Measurements from ENCODE around the gene TH.

The TH gene

DNA sequence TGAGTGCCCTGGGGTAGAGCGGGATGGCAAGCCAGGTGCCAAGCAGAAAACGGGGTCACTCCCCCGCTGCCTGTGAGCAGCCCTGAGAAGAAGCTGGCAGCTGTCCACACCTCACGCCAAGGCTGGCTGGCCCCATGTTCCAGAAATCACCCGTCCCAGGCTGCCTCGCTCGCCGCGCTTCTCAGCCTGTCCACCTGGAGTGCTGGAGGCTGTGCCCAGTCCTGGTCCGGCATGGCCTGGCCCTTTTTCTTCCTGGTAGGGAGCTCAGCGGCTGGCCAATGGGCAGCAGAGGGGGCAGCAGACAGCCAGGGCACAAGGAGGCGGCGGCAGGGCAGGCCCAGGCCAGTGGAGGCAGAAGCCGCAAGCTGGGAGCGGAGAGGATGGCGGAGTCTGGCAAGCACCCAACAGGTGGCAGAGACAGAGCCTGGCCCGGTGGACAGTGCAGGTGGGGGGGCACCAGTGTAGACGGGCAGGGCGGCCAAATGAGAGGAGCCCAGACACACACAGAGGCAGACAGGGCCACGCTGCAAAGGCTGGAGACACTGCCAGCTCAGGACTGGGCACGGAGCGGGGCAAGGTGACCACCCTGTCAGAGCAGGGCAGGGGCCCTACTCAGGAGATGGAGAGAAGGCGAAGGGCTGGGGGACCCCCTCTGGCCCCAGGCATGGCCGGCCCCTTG is 37.2 kb upstream of the TH start:
- DNase-seq (ENCODE audit: low read depth), result no peak

DNA sequence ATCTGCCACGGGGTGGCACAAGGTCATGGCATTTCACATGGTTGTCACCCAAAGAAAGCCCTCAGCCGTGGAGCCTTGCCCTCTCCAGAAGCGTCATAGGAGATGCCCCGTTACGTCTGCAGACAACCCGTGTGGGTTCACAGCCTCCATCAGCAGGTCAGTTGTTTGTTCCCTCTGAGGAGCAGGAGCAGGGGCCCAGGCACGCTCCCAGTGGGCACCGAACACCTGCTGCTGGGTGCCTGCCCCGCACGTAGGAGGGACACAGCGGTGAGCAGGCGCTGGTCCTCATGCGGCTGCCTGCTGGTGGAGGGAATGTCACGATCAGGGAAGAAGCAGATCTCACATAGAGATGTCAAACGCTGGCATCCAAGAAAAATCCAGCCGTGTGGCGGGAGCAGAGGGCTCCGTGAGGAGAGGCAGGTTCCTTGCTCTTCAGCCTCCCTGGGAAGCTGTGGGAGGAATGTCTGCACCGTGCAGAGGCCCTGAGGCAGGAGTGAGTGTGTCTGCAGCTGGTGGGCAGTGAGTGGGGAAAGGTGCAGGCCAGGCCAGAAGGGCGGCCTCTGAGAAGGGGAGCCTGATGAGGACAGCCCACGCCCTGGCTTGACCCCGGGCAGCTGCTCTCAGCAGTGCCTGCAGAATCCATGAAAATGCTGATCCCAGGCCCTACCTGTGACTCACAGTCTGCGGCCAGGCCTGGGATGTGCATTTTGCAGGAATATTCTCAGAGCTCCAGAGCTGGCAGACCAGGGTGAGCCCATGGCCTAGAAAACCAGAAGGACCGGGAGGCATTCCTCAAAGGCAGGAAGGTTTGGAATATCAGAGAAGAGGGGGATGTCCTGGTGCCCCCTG is 36.4 kb upstream of the TH start:
- no peak for DNase-seq (ENCODE audit: low read depth)

DNA sequence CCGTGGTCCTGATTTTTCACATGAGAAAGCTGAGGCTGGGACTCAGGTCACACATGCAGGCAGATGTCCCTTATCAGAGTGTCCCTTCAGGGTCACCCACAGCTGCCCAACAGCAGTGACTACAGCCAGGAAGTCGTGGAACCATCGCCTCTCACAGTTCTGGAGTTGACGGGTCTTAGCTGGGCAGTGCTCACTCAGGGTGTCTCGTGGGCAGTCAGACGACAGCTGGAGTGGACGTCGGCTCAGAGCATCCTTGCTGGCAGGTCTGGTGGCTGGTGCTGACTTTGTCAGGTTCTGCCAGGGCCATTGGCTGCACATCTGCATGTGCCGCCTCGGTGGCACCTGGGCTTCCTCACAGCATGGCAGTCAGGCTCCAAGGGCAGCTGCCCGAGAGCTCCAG is 35.6 kb upstream of the TH start:
- DNase-seq (ENCODE audit: low read depth), result no peak

DNA sequence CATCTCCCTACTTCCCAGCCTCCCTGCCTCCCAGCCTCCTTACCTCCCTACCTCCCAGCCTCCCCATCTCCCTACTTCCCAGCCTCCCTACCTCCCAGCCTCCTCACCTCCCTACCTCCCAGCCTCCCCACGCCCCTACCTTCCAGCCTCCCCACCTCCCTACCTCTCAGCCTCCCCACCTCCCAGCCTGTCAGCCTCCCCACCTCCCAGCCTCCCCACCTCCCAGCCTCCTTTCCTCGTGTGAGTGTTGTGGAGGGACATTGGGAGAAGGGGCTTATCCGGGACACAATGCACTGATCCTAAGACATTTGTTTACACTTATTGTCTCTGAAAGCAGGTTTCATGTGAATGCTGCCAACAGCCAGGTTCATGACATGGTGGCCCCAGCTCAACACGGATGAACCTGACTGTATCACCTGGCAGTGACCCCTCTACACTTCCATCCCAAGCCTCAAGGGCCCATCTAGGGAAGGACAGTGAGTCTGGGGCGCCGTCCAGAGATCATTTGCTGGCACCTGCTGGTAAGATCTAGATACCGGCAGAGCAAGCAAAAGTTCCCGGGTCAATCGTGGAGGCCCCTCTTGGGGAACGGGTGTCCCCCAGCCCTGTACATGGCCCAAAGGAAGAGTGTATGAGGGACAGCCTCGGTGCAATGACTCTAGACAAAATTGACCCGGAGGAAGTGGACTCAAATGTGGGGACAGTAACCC is 34.5 kb upstream of the TH start:
- no peak for DNase-seq (ENCODE audit: low read depth)

DNA sequence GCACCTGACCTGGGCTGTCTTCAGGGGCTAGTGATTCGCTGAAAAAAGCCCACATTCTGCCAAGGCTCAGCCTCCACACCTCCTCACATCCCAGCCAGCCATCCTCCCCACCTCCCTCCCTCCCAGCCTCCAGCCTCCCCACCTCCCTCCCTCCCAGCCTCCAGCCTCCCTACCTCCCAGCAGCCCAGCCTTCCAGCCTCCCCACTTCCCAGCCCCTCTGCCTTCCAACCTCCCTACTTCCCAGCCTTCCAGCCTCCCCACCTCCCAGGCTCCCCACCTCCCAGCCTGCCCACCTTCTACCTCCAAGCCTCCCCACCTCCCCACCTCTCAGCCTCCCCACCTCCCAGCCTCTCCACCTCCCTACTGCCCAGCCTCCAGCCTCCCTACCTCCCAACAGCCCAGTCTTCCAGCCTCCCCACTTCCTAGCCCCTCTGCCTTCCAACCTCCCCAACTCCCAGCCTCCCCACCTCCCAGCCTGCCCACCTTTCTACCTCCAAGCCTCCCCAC is 33.7 kb upstream of the TH start:
- no peak for DNase-seq (ENCODE audit: low read depth)

DNA sequence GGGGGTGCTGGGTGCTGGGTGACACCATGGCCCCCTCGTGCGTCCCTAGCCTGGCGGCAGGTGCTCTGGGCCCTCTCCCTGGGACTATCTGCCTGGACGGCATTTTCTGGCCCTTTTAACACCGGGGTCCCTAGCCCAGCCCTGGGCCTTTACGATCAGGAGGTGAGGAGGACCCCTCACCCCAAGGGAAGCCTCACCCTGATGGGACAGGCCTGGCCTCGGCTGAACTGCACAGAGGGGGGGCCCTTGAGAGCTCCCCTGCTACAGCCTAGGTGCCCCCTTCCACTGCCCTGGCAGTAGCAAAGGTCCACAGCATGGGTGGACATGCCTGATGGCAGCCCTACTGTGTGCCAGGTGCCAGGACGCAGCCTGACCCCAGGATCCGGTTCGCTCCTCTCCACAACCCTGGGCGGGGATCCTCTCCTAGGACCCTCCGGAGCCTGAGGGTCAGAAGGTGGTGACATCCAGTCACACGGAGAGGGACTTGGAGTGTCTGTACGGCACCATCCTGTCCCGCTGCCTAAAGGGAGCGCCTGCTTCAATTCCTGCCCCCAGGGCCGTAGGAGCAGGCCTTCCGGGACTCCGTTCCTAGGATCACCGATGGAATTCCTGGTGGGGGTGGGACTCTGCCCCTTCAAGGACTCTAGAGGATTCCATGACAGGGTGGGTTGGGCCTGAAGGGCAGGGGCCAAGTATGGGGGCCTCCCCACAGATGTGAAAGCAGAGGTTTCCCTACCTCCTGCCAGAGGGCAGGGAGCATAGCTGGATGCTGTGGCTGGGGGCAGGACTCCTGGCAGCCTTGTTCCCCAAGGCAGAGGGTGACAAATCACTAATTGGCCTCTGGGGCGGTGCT is 33.0 kb upstream of the TH start:
- DNase-seq (ENCODE audit: low read depth), result no peak

DNA sequence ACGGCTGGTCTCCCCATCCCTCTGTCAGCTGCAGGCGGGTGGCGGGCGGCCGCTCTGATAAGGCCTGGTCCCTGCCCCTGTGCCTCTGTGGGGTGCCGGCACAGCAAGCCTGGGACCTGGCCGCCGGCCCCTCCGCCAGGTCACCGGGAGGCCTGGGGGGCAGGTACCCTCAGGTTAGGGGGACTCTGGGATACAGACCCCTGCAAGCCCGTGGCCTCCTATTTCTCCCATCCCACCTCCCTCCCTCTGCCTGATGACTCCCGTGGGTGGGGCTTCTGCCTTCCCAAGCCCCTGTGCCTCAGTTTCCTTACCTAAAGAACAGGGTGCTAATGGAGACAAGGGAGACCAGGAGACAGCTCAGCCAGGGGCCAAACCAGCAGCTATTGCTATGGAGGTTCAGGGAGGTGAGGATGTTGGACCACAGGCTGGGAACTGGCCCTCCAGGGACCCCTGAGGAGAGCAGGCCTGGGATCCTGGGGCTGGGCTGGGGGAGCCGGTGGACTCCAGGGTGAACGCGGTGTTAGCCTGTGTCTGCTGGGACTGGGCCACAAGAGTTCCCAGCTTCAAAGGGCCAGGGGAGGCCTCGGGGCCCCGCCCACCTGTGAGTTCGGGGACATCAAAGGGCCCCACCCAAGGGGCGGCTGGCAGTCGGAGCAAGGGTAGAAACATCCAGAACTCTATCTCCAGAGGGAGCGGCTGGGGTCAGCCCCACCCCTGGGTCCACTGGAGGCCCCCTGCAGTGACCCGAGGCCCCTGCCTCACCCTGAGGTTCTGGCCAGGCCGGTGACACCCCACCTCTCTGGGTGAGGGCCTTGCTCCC is 32.0 kb upstream of the TH start:
- no peak for DNase-seq (ENCODE audit: low read depth)

DNA sequence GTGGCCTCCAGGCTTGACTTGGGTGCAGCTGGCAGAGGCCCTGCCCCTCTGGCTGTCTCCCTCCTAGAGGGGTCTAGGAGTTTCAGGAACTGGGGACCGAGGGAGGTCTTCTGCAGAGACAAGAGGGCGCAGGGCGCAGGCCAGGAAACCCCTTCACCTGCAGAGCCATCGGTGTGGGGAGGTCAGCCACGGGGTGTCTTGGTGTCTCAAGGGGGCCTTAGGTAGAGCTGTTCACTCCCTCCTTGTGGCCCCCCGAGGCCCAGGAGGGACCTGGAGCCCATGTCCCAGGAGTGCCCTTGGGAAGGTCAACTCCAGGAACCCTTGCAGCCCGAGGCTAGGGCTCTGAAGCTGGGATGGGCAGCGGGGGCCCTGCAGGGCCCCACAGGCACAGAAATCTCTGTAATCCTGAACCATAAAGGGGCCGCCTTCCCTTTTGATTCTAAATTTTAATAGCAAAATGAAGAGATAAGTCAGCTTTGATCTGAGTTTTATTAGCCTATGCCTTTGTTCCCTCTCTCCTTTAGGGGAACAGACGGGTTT is 31.4 kb upstream of the TH start:
- DNase-seq (ENCODE audit: low read depth), result no peak

DNA sequence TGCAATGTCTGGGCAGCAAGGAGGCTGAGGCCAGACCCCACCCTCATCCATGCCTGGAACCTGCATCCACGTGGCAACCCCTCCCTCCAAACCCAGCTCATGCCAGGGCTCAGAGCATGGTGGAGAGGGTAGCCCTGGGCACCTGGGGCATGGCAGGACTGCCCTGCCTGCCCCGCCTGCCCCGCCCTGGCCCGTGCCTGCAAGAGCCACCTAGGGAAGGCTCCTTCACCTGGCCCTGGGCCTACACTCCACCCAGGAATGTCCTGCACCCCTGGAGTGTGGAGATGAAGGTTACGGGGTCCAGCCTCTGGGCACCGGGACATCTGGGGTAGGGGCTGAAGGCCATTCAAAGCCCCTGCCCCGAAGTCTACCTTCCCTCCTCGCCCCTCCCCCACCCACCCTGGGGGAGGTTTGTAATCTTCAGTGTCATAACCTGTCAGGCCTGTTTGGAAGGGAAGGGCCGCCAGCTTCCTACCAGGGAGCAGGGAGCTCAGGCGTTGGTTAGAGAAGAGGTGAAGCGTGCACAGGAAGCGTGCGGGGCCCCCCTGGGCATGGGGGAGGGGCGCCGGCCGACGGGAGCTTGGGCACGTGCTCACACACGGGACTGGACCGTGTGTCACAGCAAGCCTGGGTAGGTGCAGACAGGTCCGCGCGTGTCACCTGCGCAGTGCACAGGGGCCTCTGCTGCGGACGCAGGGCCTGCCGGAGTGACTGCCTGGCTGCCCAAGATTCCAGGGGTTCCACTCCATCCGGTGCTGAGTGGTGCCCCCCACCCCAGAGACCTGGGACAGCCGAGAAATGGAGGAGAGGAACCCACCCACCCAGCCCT is 30.7 kb upstream of the TH start:
- no peak for DNase-seq (ENCODE audit: low read depth)

DNA sequence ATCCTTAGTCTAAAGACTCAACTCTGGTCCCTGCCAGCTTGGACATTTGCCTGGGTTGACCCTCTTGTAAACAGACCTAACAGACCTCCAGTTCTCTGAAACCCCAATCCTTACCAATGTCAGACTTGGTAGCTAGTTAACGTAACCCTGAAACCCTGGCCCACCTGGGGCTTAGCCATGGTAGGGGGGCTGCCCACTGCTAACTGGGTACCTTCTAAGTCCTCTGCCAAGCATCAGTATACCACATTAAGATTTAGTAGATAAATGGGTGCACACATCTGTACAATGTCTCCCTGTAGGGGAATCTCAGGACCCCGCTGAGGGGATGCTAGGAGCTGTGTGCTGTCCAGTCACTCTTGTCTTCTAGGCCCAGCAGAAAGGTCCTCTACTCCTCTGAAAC is 29.9 kb upstream of the TH start:
- no peak for DNase-seq (ENCODE audit: low read depth)

DNA sequence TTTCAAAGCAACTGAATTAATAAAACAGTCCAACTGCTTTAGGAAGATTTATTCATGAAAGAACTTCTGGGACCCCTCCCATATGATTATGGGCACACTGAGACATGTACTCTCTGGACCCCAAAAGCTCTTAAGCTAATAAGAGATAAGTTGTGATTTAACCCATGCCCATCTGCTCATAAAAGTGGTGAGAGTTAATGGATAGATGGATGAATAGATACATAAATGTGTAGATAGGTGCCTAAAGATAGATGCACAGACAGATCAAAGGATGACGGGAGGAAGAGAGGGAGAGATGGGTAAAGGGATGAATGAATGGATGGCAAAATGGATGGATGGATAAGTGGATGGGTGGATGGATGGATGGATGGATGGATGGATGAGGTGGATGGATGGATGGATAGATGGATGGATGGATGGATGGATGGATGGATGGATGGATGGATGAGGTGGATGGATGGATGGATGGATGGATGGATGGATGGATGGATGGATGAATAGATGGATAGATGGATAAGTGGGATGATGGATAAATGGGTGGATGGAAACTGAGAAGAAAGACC is 29.4 kb upstream of the TH start:
- DNase-seq (ENCODE audit: low read depth), result no peak

DNA sequence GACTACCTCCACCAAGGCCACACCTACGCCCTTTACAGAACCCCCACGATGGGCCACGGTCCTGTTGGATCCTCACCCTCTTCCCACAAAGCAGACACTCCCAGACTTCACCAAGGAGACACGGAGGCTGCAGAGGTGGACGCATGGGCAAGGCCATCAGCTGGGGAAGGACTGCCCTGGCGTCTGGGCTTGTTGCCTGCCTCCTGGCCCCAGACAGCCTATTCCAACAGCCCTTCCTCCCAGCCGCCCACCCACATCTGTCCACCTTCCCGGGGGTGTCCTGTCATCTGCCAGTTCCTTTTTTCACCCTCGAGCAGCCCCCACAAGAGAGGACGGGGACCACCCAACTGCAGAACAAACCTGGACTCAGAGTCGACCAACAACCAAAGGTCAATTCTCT is 28.9 kb upstream of the TH start:
- no peak for DNase-seq (ENCODE audit: low read depth)

DNA sequence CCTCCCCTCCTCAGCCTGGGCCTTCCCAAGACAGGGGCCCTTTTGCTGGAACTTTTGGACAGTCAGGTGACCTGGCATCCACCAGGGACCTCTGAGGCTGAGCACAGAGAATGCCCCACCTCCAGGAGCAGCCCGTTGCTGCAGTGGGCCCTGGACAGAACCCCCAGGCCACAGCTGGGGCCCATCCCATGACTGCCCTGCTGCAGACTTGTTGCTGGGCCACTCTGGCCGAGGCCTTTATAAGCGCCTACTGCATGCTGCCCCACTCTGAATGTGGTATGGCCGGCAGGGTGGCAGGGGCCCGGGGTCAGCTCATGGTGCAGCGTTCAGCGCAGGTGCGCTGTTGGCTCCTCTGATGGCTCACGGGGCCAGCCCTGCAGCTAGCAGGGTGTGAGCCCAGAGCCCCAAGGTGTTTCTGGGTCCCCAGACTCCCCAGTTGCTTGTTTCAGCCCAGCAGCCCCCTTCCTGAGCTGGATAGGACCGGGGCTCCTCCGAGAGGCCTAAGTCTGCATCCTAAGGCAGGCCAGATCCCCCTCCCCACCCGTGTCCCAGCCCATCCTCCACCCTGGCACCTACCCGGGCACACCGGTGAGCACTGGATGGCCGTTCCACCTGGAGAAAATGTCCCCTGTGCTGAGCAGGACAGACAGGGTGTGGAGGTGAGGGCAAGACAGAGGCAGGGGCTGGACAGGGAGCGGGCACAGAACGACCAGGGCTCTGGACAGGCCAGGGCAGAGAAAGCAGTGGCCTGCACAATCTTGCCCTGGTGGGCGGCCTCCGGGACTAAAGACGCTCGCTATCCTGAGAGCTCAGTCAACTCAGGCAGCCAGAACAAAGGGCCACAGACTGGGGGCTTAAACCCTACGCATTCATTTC is 28.1 kb upstream of the TH start:
- DNase-seq (ENCODE audit: low read depth), result no peak

DNA sequence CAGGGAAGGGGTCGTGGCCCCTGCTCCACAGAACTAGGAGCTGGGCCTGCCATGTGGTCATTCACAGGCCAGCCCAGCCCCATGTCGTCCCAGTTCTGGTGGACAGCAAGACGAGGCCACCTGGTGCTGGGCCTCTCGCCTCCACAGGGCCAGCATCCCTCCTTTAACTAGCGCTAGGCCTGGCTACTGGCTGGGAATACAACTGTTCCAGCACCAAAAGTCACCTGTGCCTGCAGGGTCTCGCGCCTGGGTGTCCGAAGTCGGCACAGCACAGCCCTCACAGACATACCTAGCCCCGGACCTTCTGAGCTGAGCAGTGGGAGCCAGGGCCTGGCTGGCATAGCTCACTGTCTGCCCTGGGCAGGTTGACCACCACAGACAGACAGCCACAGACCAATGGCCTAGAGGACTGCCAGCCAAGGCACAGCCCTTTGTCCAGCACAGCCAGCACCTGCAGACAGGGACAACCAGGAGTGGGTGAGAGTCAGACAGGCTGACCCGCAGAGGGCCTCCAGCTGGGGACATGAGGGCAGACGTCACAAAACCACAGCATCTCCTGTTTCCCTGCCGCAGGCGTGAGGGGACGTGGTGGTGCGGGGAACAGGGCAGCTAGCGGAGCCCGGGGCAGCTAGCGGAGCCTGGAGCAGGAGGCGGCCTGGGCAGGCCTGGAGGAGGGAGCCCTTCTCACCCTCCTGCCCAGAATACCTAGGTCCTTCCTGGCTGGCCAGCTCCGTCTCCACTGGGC is 27.2 kb upstream of the TH start:
- no peak for DNase-seq (ENCODE audit: low read depth)

DNA sequence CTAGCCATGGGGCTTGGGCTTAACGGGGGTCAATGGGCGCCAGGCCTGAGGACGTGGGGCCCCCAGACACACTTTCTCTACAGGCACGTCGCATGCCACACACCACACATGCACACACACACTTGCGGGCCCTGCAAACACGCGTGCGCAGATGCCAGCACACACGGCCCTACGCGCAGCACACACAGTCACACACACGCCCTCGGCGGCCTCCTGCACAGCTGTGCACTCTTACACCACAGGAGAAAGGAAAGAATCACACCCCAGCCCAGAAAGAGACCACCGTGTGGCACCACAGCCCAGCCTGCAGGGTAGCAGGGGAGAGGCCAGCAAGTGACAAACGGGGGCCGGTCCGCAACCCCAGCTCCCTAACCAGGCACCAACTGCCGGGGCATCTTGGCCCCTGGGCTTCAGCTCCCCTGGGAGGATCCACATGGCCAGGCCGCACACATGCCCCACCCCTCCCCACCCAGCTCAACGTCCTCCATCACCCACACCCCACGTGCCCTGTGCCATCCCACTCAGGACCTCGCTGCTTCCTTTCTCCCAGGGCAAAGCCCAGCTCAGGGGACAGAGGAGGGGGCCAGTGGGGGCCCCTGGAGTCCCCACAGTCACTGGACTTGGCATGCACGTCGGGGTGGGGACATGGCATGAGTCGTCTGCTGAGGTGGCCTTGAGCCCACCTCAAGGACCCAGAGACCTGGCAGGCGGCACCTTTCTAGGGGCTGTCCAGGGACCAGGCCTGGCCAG is 26.3 kb upstream of the TH start:
- no peak for DNase-seq (ENCODE audit: low read depth)

DNA sequence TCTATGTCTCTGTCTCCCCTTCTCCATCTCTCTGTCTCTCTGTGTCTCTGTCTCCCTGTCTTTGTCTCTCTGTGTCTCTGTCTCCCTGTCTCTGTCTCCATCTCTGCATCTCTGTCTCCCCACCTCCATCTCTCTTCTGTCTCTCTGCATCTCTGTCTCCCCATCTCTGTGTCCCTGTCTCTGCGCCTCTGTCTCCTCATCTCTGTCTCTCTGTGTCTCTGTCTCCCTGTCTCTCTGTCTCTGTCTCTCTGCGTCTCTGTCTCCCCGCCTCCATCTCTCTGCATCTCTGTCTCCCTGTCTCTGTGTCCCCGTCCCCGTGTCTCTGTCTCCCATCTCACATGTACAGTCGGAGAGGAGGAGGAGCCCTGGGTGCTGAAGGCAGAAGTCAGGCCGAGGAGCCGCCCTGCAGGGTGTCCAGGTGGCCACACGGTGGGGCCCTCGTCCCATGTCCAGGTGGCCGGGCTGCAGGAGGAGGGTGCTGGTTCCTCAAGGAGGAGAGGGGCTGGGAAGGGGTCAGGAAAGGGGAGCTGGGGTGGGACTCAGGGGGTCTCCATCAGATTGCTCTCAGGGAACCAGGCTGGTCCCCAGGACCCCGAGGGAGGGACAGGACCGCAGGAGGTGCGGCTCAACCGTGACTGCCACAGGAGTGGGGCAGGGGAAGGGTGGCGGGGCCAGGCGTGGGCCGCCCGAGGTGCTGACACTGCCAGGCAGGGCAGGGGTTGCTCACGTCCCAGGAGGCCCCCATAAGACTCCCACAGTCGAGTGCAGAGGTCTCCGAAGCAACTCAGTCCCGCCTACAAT is 25.6 kb upstream of the TH start:
- DNase-seq (ENCODE audit: low read depth), result no peak
